ENCODE data around the gene LRRTM1.

The LRRTM1 gene

GRCh38 chr2:80302314-80303005 is 2.1 kb downstream of the LRRTM1 start:
- DNase-seq, result peak; percentile 68

DNA sequence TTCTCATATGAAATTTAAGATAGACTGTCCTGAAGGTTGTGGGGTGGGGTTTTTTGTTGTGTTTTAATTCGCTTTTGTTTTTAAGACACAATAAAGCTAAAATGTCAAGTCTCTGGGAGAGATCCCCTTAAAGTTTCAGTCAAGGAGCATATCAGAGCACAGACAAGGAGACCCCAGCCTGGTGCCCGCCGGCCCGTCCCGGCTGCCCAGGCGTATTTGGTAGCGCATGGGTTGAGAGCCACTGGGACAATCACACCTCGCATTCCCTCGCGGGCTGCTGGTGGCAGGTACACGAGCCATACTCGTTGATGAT is 2.6 kb downstream of the LRRTM1 start:
- DNase-seq, result no peak

GRCh38 chr2:80300954-80301353 is 3.6 kb downstream of the LRRTM1 start:
- DNase-seq, result peak; percentile 30

DNA sequence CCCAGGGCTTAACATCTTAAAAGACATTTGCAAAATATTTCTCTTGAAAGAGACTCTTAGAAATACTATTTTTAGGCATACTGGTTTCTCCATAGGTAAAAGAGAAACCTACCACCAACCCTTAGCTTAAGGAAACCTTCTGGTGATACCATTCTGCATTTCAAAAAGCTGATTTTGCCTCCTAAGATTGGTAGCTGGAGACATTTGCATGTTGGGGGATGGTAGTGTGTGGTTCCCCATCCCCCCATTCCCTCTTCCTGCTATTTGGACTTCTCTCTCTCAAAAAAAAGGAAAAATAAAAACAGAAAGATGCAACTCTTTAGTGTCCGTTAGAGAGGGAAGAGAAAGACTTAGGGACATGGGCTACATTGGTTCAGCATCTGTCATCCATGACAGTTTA is 4.2 kb downstream of the LRRTM1 start:
- DNase-seq, result no peak

DNA sequence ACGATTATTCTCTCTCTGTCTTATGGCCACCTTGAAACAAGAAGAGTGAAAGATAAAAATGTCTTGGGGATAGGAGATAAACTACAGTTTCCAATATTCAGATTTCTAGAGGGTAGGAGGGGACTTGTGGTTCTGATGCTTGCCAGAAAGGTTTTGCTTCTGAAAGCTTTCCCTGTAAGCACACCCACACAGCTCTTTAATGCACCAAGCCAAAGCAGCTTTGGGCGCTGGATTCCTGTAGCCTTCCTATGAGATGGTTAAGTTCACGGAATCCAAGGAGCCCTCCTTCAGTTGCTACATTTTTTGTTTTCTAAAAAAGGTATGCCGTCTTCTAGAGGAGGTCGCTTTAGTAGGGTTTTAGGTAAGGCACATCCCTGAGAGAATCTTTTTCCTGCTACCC is 4.9 kb downstream of the LRRTM1 start:
- no peak for DNase-seq

DNA sequence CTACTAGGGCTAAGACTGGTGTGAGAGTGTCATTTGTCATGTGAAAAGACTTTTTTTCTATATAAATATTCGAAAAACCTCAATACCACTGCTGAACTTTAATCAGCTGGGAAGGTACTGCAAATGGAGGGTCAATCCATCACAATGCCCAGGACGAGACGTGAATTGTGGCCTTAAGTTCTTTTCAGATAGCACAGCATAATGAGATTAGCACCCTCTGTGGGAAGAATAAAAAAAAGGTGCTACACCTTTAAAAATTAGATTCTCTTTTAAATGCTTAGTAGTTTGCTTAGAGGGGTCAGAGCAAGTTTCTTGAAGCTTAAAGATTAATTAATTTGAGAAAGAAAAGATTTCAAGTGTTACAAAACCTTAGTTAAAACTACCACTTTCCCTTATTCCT is 5.6 kb downstream of the LRRTM1 start:
- no peak for DNase-seq

DNA sequence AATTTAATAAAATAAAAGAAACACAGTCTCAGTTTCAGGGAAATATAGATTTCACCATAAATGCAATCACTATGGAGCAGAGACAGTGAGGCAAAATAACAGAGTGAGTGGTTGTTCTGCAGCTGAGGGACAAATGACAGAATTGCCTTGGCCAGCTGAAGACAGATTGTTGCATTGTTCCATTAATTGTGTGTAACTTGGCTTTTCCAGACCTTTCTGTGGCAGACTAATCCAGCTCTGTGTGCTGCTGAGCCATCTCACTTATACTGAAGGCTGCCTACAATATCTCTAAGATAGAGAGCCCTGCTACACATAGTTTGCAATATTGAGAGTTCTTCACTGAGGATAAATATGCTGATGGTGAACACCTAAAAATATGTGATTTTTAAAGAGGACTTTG is 11.5 kb downstream of the LRRTM1 start:
- DNase-seq, result no peak

DNA sequence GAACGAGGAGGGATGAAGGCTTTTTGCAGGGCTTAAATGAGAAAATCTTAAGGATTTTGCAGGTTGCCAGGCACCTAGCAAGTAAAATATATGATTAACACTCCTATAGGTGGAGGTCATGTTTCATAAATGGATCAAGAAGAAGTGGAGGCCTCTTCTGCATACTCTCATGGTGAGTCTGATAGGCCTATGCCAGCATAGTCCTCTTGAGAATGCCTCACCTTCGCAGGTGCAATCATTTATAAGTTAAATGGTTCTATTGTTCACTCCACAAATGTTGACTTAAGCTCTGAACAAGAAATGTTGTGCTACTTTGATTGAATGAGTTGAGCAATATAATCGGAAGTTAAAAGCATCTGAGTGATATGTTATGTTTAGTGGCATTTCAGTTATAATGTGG is 12.1 kb downstream of the LRRTM1 start:
- DNase-seq, result no peak

DNA sequence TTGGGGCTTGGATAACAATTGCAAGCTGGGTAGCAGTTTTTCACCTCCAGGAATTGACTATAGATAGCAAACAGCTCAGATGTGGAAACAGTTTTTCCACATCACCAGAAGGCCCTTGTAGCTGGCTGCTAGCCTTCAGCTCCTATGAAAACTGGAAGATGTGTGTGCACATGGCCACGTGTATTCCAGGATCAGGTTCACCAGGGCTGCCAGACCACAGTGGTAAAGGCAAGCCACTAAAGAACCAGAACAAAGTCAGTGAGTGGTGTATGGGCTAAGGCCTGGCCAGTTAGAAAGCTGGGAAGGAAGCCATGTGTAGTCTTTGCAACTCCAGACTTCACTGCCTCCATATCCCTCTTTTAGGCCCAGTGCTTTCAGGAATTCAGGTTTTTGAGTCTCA is 12.9 kb downstream of the LRRTM1 start:
- no peak for DNase-seq

DNA sequence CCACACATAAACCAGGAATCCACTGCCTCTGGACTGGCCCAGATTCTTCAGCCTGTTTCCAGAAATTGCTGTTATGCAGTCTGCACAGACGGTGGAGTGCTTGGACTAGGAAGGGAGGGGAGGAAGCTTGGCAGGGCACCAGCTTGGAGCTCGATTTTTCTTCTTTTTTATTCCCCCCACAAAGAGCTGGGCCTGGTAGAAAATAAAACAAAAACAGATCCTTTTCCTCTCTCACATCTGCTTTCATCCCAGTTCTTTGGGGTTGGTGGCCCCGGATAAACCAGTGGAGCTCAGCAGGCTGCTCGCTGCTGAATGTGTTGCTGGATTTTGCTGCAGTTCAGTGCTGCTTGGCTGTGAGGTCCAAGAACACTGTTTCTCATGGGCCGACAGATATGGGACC is 16.0 kb downstream of the LRRTM1 start:
- DNase-seq, result peak; percentile 65

DNA sequence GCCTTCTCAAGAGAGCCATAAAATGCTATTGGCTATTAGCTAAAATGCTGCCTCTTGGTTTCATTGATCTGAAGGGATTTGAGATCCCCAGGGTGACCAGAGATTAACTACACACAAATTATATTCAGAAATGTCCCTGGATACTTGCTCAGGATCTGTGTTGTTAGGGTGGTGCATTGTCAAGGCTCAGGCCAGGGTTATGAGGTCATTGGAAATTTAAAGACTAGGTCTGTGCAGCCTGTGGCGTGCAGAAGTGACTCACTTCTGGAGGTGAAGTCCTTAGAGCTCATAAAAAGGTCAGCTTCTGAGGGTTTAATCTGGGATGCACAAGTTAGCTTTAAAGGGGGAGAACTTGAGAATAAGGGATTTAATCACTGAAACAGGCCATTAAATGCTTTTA is 23.5 kb downstream of the LRRTM1 start:
- DNase-seq, result no peak

DNA sequence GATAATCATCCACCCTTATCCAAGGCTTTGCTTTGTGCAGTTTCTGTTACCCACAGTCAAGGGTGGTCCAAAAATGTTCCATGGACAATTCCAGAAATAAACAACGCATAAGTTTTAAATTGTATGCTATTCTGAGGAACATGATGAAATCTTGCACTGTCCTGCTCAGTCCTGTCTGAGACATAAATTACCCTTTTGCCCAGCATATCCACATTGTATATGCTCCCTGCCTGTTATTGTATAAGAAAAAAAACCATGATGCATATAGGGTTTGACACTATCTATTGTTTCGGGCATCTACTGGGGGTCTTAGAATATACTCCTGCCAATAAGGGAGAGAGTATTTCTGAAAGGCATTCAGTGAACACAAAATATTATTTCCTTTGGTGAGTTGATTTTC is 24.0 kb downstream of the LRRTM1 start:
- no peak for DNase-seq

GRCh38 chr2:80269806-80270205 is 34.7 kb downstream of the LRRTM1 start:
- DNase-seq, result no peak

DNA sequence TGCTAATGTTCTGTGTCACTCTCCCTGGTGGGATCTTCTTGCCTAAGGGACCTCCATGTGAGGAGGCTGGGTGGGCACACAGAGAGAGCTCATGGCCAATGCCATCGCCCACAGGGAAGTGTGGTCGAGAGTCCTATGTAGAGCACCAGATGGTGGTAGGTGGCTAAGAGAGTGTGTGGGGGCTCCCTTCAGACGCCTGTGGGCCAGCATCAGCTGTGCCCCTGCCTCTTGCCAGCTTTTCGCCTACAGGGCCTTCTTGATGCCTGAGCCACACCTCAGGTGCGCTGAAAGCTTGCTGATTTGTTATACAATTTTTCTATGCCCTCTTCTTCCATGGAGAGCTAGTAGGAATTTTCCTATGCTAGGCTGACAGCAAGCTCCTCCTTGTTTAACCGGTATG is 38.3 kb downstream of the LRRTM1 start:
- DNase-seq, result no peak

DNA sequence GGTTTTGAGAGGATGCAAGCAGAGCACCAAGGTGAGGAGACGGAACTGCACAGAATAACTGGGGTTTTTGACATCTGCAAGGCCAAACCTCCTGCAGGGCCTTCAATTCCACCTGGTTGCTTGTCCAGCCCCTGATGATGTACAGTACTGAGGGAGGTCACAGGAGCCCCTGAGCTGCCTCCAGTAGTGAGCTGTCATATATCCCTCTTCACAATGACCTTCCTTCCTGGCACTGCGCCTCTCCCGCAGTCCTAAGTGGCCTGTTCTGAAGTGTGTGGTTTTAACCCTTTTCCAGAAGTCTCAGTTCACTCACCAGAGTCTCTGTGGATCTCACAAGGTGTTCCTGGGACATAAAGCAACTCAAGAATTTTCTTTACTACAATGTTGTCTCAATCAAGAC is 45.3 kb downstream of the LRRTM1 start:
- DNase-seq, result no peak

DNA sequence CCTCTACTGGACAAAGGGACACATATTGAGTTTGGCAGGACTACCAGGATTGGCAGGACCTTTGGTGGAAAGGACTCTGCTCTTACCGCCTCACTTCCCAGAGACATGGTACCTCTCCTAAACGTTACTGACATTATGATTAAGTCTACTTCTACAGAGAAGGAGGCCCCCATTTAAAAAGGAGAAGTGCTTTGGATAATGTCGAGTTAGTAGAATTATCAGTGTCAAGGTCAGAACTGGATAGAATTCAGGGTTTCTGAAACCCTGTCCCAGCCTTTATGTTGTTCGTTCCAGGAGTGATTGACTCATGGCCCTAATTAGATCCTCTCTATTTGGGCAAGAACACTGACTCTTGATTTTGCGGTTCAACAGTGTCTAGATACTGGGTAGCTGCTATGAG is 45.8 kb downstream of the LRRTM1 start:
- no peak for DNase-seq

DNA sequence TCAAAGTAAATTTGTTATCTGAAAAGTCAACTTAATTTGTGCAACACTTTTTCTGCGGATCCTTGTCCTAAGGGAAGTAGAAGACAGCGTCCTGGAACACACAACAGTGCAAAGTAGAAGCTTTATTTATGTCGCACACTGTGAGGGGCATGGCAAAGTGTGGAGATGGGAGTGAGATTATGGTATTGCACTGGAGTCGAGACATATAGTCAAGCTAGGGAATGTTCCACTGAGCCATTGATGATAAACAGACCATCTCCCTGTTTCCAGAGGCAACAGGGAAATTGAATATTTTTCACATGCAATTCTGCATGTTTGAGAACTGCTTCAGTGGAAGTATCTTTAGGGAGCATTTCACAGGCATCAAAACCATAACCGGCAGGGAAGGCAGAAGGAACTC is 46.2 kb downstream of the LRRTM1 start:
- DNase-seq, result no peak

- DNase-seq, result no peak
Measured at GRCh38 chr2:80257450-80257849, 47.1 kb downstream of the LRRTM1 start.

DNA sequence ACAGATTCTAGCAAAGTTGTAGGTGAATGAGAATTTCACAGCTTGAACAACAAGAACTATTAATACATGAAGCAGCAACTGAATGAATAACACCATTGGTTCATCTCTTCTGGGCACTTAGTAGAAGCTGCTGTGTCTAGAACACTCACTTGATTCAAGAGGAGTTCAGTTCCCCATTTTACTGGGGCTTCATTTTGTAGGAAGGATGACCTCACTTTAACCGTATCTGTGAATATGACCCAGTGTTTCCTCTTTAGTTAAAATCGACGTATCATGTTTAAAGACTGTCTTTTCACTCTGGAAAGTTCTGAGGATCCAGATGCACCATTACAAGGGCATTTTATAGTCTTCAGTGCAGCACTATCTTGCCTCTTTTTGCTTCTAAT is 47.8 kb downstream of the LRRTM1 start:
- DNase-seq, result no peak

- peak; percentile 45 for DNase-seq
Measured at GRCh38 chr2:80255918-80256781, 48.4 kb downstream of the LRRTM1 start.

GRCh38 chr2:80252294-80252986 is 52.1 kb downstream of the LRRTM1 start:
- DNase-seq, result no peak
